ENCODE data around the gene CELF2.

CELF2 gene

GRCh38 chr10:11004144-11005077 is 13.3 kb upstream of the CELF2 start:
- Histone ChIP-seq H2BK5ac (ENCODE audit: low read length) (no peak overlapping the region), H3K27ac (ENCODE audit: low read depth, low read length) (no peak overlapping the region), H3K56ac (ENCODE audit: low read length) (no peak overlapping the region), H4K8ac (ENCODE audit: low read depth, low read length) (no peak overlapping the region), H3K79me1 (ENCODE audit: low read length) (no peaks in the 10 kb centered on the region), H2BK120ac (ENCODE audit: low read depth, low read length) (no peak overlapping the region), H4K5ac (ENCODE audit: low read length) (no peak overlapping the region), H2BK15ac (replicated peaks; ENCODE audit: low read depth) (no peak overlapping the region), H2AK5ac (ENCODE audit: low read length) (no peak overlapping the region), H3K4me3 (ENCODE audit: low read length) (no peak overlapping the region), H3K4me1 (ENCODE audit: control insufficient read depth, low read depth, low read length) (peaks cover 2% of the 10 kb centered on the region), H3K9ac (ENCODE audit: low read length) (no peak overlapping the region), H3K79me2 (ENCODE audit: control insufficient read depth, insufficient read depth, low read length) (no peaks in the 10 kb centered on the region), H3K36me3 (ENCODE audit: control insufficient read depth, insufficient read depth, low read length) (no peaks in the 10 kb centered on the region), H3K4me2 (ENCODE audit: low read length) (no peak overlapping the region), H3K18ac (ENCODE audit: low read length) (no peak overlapping the region), H3K4ac (ENCODE audit: low read depth, low read length) (no peak overlapping the region), H3K23ac (ENCODE audit: low read length) (no peak overlapping the region), H3K27me3 (ENCODE audit: insufficient read depth, low read length, poor library complexity) (no peaks in the 10 kb centered on the region)
- no peak for DNase-seq
- WGBS (ENCODE audit: extremely low coverage, insufficient coverage, low lambda C conversion rate), result no CpG with 5 or more reads among the region's 15 CpGs

DNA sequence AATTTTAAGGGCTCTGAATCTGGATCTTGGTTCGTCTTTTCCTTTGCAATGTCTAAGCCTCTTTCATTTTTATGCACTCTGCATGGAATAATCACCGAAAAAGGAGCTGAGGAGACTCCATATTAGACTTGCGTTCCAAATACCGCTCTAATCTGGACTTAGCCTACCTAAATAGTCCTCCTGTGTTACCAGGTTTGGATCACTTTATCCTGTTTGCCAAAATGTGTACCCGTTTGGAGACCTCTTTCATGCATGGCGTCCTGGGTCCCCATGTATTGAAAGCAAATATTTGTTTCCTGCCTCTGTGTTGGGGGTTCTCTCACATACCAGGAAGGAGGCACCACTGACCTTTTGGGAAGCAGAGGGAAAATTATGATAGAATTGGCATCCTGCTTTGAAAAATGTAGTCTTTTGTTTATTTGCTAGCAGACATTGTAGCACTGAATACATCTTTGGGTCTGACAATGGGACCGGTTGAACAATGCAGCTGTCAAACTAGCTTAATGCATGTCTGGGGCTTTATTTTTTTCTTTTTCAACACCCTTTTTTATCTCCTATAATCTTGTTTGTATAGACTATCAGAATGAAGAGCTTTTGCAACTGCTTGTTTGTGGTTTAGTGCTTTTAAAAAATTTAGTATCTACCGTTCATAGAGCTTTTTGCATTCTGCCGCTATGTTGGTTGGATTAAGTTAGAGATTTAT is 11.8 kb upstream of the CELF2 start:
- Histone ChIP-seq H3K4me3 (ENCODE audit: low read length) (no peak overlapping the region), H2AK5ac (ENCODE audit: low read length) (no peak overlapping the region), H2BK5ac (ENCODE audit: low read length) (no peak overlapping the region), H3K4ac (ENCODE audit: low read depth, low read length) (no peak overlapping the region), H4K5ac (ENCODE audit: low read length) (no peak overlapping the region), H2BK120ac (ENCODE audit: low read depth, low read length) (no peak overlapping the region), H3K23ac (ENCODE audit: low read length) (no peak overlapping the region), H3K4me2 (ENCODE audit: low read length) (no peak overlapping the region), H3K27me3 (ENCODE audit: insufficient read depth, low read length, poor library complexity) (no peaks in the 10 kb centered on the region), H3K18ac (ENCODE audit: low read length) (no peak overlapping the region), H3K79me1 (ENCODE audit: low read length) (no peaks in the 10 kb centered on the region), H3K79me2 (ENCODE audit: control insufficient read depth, insufficient read depth, low read length) (no peaks in the 10 kb centered on the region), H4K8ac (ENCODE audit: low read depth, low read length) (no peak overlapping the region), H3K36me3 (ENCODE audit: control insufficient read depth, insufficient read depth, low read length) (no peaks in the 10 kb centered on the region), H3K56ac (ENCODE audit: low read length) (no peak overlapping the region), H3K9ac (ENCODE audit: low read length) (no peak overlapping the region), H3K4me1 (ENCODE audit: control insufficient read depth, low read depth, low read length) (peaks cover 2% of the 10 kb centered on the region), H3K27ac (ENCODE audit: low read depth, low read length) (no peak overlapping the region), H2BK15ac (replicated peaks; ENCODE audit: low read depth) (peak overlapping the region; percentile 20)
- no peak for DNase-seq
- no CpG with 5 or more reads among the region's 9 CpGs for WGBS (ENCODE audit: extremely low coverage, insufficient coverage, low lambda C conversion rate)

- H3K79me2 ChIP-seq (ENCODE audit: control insufficient read depth, insufficient read depth, low read length), result no peaks in the 10 kb centered on the region
- no peaks in the 10 kb centered on the region for H3K27me3 ChIP-seq (ENCODE audit: insufficient read depth, low read length, poor library complexity)
- no peak overlapping the region for H2BK120ac ChIP-seq (ENCODE audit: low read depth, low read length)
- DNase-seq, result no peak
- no peak overlapping the region for H3K23ac ChIP-seq (ENCODE audit: low read length)
- H2BK5ac ChIP-seq (ENCODE audit: low read length), result no peak overlapping the region
- H2BK15ac ChIP-seq (replicated peaks; ENCODE audit: low read depth), result no peak overlapping the region
- no peak overlapping the region for H4K5ac ChIP-seq (ENCODE audit: low read length)
- WGBS (ENCODE audit: extremely low coverage, insufficient coverage, low lambda C conversion rate), result no CpG with 5 or more reads among the region's 3 CpGs
- H3K27ac ChIP-seq (ENCODE audit: low read depth, low read length), result no peak overlapping the region
- H3K79me1 ChIP-seq (ENCODE audit: low read length), result no peaks in the 10 kb centered on the region
- no peak overlapping the region for H3K4me2 ChIP-seq (ENCODE audit: low read length)
- peaks cover 2% of the 10 kb centered on the region for H3K4me1 ChIP-seq (ENCODE audit: control insufficient read depth, low read depth, low read length)
- no peaks in the 10 kb centered on the region for H3K36me3 ChIP-seq (ENCODE audit: control insufficient read depth, insufficient read depth, low read length)
- H3K4ac ChIP-seq (ENCODE audit: low read depth, low read length), result no peak overlapping the region
- no peak overlapping the region for H3K56ac ChIP-seq (ENCODE audit: low read length)
- H2AK5ac ChIP-seq (ENCODE audit: low read length), result no peak overlapping the region
- no peak overlapping the region for H3K18ac ChIP-seq (ENCODE audit: low read length)
- H3K4me3 ChIP-seq (ENCODE audit: low read length), result no peak overlapping the region
- H3K9ac ChIP-seq (ENCODE audit: low read length), result no peak overlapping the region
- H4K8ac ChIP-seq (ENCODE audit: low read depth, low read length), result no peak overlapping the region
These were observed 11.2 kb upstream of the CELF2 start for GRCh38 chr10:11006428-11006825.

DNA sequence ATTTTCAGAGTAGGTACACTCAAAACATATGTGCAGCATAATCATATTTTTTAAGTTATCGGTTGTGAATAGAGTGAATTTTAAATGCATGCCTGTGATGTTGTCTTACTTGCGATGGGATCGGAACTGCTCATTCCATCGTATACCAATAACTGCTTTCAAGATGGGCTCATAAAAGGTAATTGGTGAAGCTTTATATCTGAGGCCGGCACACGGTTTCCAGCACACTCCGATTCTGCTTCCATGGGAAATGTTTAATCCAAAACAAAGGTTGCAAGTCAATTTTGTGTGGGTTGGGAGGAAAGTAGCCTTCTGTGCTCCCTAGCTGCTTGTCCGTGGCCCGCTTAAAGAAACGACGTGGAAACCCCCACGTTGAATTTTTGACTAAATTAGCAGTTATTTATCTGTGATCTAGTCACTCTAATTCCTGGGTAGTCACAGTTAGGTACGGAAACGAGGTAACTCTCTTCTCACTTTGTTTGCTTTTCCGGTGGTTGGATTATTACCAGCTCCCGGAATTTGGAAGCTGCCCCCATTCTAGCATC is 10.1 kb upstream of the CELF2 start:
- Histone ChIP-seq H2AK5ac (ENCODE audit: low read length) (no peak overlapping the region), H3K23ac (ENCODE audit: low read length) (no peak overlapping the region), H4K8ac (ENCODE audit: low read depth, low read length) (no peak overlapping the region), H3K27me3 (ENCODE audit: insufficient read depth, low read length, poor library complexity) (no peaks in the 10 kb centered on the region), H3K27ac (ENCODE audit: low read depth, low read length) (no peak overlapping the region), H3K9ac (ENCODE audit: low read length) (no peak overlapping the region), H3K79me1 (ENCODE audit: low read length) (no peaks in the 10 kb centered on the region), H3K18ac (ENCODE audit: low read length) (no peak overlapping the region), H3K56ac (ENCODE audit: low read length) (no peak overlapping the region), H4K5ac (ENCODE audit: low read length) (no peak overlapping the region), H2BK120ac (ENCODE audit: low read depth, low read length) (no peak overlapping the region), H3K4ac (ENCODE audit: low read depth, low read length) (no peak overlapping the region), H3K4me3 (ENCODE audit: low read length) (no peak overlapping the region), H3K4me1 (ENCODE audit: control insufficient read depth, low read depth, low read length) (peaks cover 2% of the 10 kb centered on the region), H2BK5ac (ENCODE audit: low read length) (no peak overlapping the region), H2BK15ac (replicated peaks; ENCODE audit: low read depth) (no peak overlapping the region), H3K79me2 (ENCODE audit: control insufficient read depth, insufficient read depth, low read length) (no peaks in the 10 kb centered on the region), H3K36me3 (ENCODE audit: control insufficient read depth, insufficient read depth, low read length) (no peaks in the 10 kb centered on the region), H3K4me2 (ENCODE audit: low read length) (no peak overlapping the region)
- no CpG with 5 or more reads among the region's 16 CpGs for WGBS (ENCODE audit: extremely low coverage, insufficient coverage, low lambda C conversion rate)
- DNase-seq, result no peak

- H3K4me3 ChIP-seq (ENCODE audit: low read length), result no peak overlapping the region
- H4K5ac ChIP-seq (ENCODE audit: low read length), result no peak overlapping the region
- WGBS (ENCODE audit: extremely low coverage, insufficient coverage, low lambda C conversion rate), result no CpG with 5 or more reads among the region's 13 CpGs
- no peak overlapping the region for H4K8ac ChIP-seq (ENCODE audit: low read depth, low read length)
- no peaks in the 10 kb centered on the region for H3K79me2 ChIP-seq (ENCODE audit: control insufficient read depth, insufficient read depth, low read length)
- H3K4ac ChIP-seq (ENCODE audit: low read depth, low read length), result no peak overlapping the region
- no peak overlapping the region for H3K27ac ChIP-seq (ENCODE audit: low read depth, low read length)
- H3K56ac ChIP-seq (ENCODE audit: low read length), result no peak overlapping the region
- no peak overlapping the region for H2BK5ac ChIP-seq (ENCODE audit: low read length)
- no peak overlapping the region for H3K23ac ChIP-seq (ENCODE audit: low read length)
- no peaks in the 10 kb centered on the region for H3K79me1 ChIP-seq (ENCODE audit: low read length)
- no peak overlapping the region for H2BK15ac ChIP-seq (replicated peaks; ENCODE audit: low read depth)
- H3K9ac ChIP-seq (ENCODE audit: low read length), result no peak overlapping the region
- H3K36me3 ChIP-seq (ENCODE audit: control insufficient read depth, insufficient read depth, low read length), result no peaks in the 10 kb centered on the region
- no peak overlapping the region for H2AK5ac ChIP-seq (ENCODE audit: low read length)
- H3K4me1 ChIP-seq (ENCODE audit: control insufficient read depth, low read depth, low read length), result peaks cover 2% of the 10 kb centered on the region
- H3K27me3 ChIP-seq (ENCODE audit: insufficient read depth, low read length, poor library complexity), result no peaks in the 10 kb centered on the region
- H3K18ac ChIP-seq (ENCODE audit: low read length), result no peak overlapping the region
- H2BK120ac ChIP-seq (ENCODE audit: low read depth, low read length), result no peak overlapping the region
- no peak for DNase-seq
- no peak overlapping the region for H3K4me2 ChIP-seq (ENCODE audit: low read length)
These were observed 8.0 kb upstream of the CELF2 start for GRCh38 chr10:11009471-11010308.
